ENCODE results near the gene BAMBI. TPM values are rescaled to one million over a fixed set of nuclear protein-coding genes. Genes with fewer than 3 reads are reported as not detected.

Gene BAMBI
- polyA plus RNA-seq, 1 of the 3 experiments (the other 2 are of a cell fraction): 2.8 TPM

- no peak overlapping the region for H3K4me3 ChIP-seq (ENCODE audit: low read depth in 2 of 2, low read length in 1 of 2)
- no peaks in the 10 kb centered on the region for H3K79me2 ChIP-seq (ENCODE audit: insufficient read depth)
- H3K9me2 ChIP-seq: no peaks in the 10 kb centered on the region
- no peak overlapping the region for H3K9ac ChIP-seq
- no peak overlapping the region for H3K27ac ChIP-seq (ENCODE audit: low read depth in 2 of 2, low read length in 1 of 2)
- H3K36me3 ChIP-seq (replicated peaks in 1 of 2; ENCODE audit: control insufficient read depth in 1 of 2, insufficient read depth in 2 of 2, low read length in 1 of 2): no peaks in the 10 kb centered on the region
- POLR2A ChIA-PET: no interaction called here
- CTCF ChIA-PET: interaction anchor here (0.6 to 2.7 kb wide), 4 partner anchors 10 to 666 kb away, joined by 3 to 10 read pairs (median 4); no protein-coding TSS in a partner anchor
- H3K9me3 ChIP-seq: peaks cover 4% of the 10 kb centered on the region; the same call in 1 of the 2 replicates
- H3K4me1 ChIP-seq (ENCODE audit: control insufficient read depth in 1 of 2, insufficient read depth in 2 of 2, low read depth in 1 of 2, low read length in 1 of 2): no peaks in the 10 kb centered on the region
- H3K4me2 ChIP-seq: no peak overlapping the region
- no peaks in the 10 kb centered on the region; the same call in 1 of the 2 replicates for H3K27me3 ChIP-seq (ENCODE audit: insufficient read depth)
- no peak overlapping the region for H2AFZ ChIP-seq (ENCODE audit: low read depth)
- TF ChIP-seq FOXM1 (IDR thresholded peaks at IDR 0.05; ENCODE audit: low read depth) (no peak), NRF1 (IDR thresholded peaks at IDR 0.05; ENCODE audit: low read depth, low read length) (no peak), TCF12 (IDR thresholded peaks at IDR 0.05) (no peak), RAD21 (IDR thresholded peaks at IDR 0.05; ENCODE audit: low read length) (no peak), POLR2AphosphoS5 (IDR thresholded peaks at IDR 0.05; ENCODE audit: low read depth, low read length) (no peak), USF2 (IDR thresholded peaks at IDR 0.05; ENCODE audit: borderline replicate concordance, low read depth, low read length) (no peak), YY1 (IDR thresholded peaks at IDR 0.05; ENCODE audit: low read depth) (no peak), MAX (IDR thresholded peaks at IDR 0.05; ENCODE audit: low read depth) (no peak), EP300 (IDR thresholded peaks at IDR 0.05; ENCODE audit: borderline replicate concordance in 1 of 2, low read depth in 1 of 2, low read length in 1 of 2) (no peak)
- DNase-seq: no peak
- no peaks in the 10 kb centered on the region for H3F3A ChIP-seq (replicated peaks; ENCODE audit: insufficient read depth)
- H4K20me1 ChIP-seq (ENCODE audit: insufficient read depth): no peaks in the 10 kb centered on the region
These were observed 38.9 kb upstream of the BAMBI start for GRCh38 chr10:28638392-28638791.

- ChIA-PET CTCF (interaction anchor here (1.3 to 4.5 kb wide), 2 partner anchors 12 to 23 kb away, joined by 4 to 20 read pairs; no protein-coding TSS in a partner anchor), POLR2A (no interaction called here)
- Histone ChIP-seq H4K20me1 (ENCODE audit: insufficient read depth) (no peaks in the 10 kb centered on the region), H3K9me3 (peaks cover 4% of the 10 kb centered on the region; the same call in 1 of the 2 replicates), H3K4me2 (no peak overlapping the region), H3K27ac (ENCODE audit: low read depth in 2 of 2, low read length in 1 of 2) (no peak overlapping the region), H3K4me3 (ENCODE audit: low read depth in 2 of 2, low read length in 1 of 2) (no peak overlapping the region), H3K36me3 (replicated peaks in 1 of 2; ENCODE audit: control insufficient read depth in 1 of 2, insufficient read depth in 2 of 2, low read length in 1 of 2) (no peaks in the 10 kb centered on the region), H2AFZ (ENCODE audit: low read depth) (no peak overlapping the region), H3K79me2 (ENCODE audit: insufficient read depth) (no peaks in the 10 kb centered on the region), H3K27me3 (ENCODE audit: insufficient read depth) (no peaks in the 10 kb centered on the region; the same call in 1 of the 2 replicates), H3K9ac (no peak overlapping the region), H3K9me2 (no peaks in the 10 kb centered on the region), H3F3A (replicated peaks; ENCODE audit: insufficient read depth) (no peaks in the 10 kb centered on the region), H3K4me1 (ENCODE audit: control insufficient read depth in 1 of 2, insufficient read depth in 2 of 2, low read depth in 1 of 2, low read length in 1 of 2) (no peaks in the 10 kb centered on the region)
- TF ChIP-seq GATA2 (CRISPR knock-in tag; IDR thresholded peaks at IDR 0.05) (no peak), TAF1 (IDR thresholded peaks at IDR 0.05; ENCODE audit: borderline replicate concordance, low read depth, low read length) (no peak), USF2 (IDR thresholded peaks at IDR 0.05; ENCODE audit: borderline replicate concordance, low read depth, low read length) (no peak), NRF1 (IDR thresholded peaks at IDR 0.05; ENCODE audit: low read depth, low read length) (no peak), REST (IDR thresholded peaks at IDR 0.05; ENCODE audit: low read depth, low read length) (no peak), YY1 (IDR thresholded peaks at IDR 0.05; ENCODE audit: low read depth) (no peak), MAX (IDR thresholded peaks at IDR 0.05; ENCODE audit: low read depth) (no peak), FOXJ3 (CRISPR knock-in tag; IDR thresholded peaks at IDR 0.05) (no peak)
- 0% methylated on average over 1 of the region's 2 CpGs for WGBS (ENCODE audit: low lambda C conversion rate)
- no peak for DNase-seq
These were observed 36.8 kb upstream of the BAMBI start for GRCh38 chr10:28640551-28640950.

All from SK-N-SH (cell line).